K562 (cell line): Measurements from ENCODE around the gene CXCR5. TPM values are rescaled to one million over a fixed set of nuclear protein-coding genes. Genes with fewer than 3 reads are reported as not detected.

Experiments used
- CEBPG ChIP-seq, 3 experiments: fragments of 200-800 bp in 1 of 3; sonication (Bioruptor generic) in 1 of 3; sonication (generic) in 1 of 3; formaldehyde crosslinking in 1 of 3; IDR thresholded peaks in 2 of 3; conservative IDR thresholded peaks in 1 of 3; 2 replicates each; pipeline versions ENCODE4 v1.6.1 to v1.8.0; 2016 to 2022; ENCODE audit warnings: missing compliant biosample characterization in 2 of 3, missing genetic modification characterization in 2 of 3, mild to moderate bottlenecking in 1 of 3, missing genetic modification reagents in 1 of 3
- CXXC5 ChIP-seq: fragments of 250-450 bp; sonication (Bioruptor Pico); IDR thresholded peaks from 2 replicates; pipeline ENCODE4 v1.8.0; 2022; ENCODE audit warnings: inconsistent platforms, mild to moderate bottlenecking, moderate library complexity
- TAF1 ChIP-seq: IDR thresholded peaks from 2 replicates; pipeline ENCODE4 v1.6.1; 2011; ENCODE audit warnings: mild to moderate bottlenecking, low read length, moderate library complexity; ENCODE audit not compliant: insufficient read depth, control insufficient read depth, severe bottlenecking; ENCODE audit errors: extremely low read depth
- ZFP36 ChIP-seq: fragments of 150-350 bp; IDR thresholded peaks from 2 replicates; pipeline ENCODE4 v1.6.1; 2018; ENCODE audit warnings: low read length, low read depth; ENCODE audit not compliant: partially characterized antibody
- polyA plus RNA-seq, 8 experiments: library from polyadenylated mRNA; depleted of rRNA in 4 of 8; stranded (reverse) in 5 of 8; unstranded in 3 of 8; fragments of >200 nt; fragmentation: Nextera tagmentation in 2 of 8; fragmentation: Illumina TruSeq in 1 of 8; extraction: Ambion mirVana in 2 of 8; extraction: Trizol in 1 of 8; gene quantifications; 2 replicates each; pipeline versions ENCODE4 v1.2.1 to v1.2.3, GENCODE V29; 2011 to 2014; ENCODE audit warnings: inconsistent platforms in 1 of 8, missing spikeins in 1 of 8
- total RNA-seq, 7 experiments: library from RNA; depleted of rRNA in 6 of 7; stranded (reverse); fragments of >200 nt in 6 of 7; fragmentation: Illumina TruSeq in 2 of 7; extraction: Trizol in 2 of 7; gene quantifications; 2 replicates each; pipeline versions ENCODE4 v1.2.1 to v1.2.3, GENCODE V29; 2011 to 2021; ENCODE audit warnings: low replicate concordance in 1 of 7
- TF ChIP-seq, protein P1 (sequence below), 2 experiments: fragments of 450-650 bp; IDR thresholded peaks; 2 replicates each; pipeline ENCODE4 v1.6.1; 2018; ENCODE audit warnings: mild to moderate bottlenecking in 2 of 2, low read depth in 1 of 2; ENCODE audit not compliant: partially characterized antibody in 2 of 2
- TF ChIP-seq, protein P2 (sequence below): sonication (generic); formaldehyde crosslinking; IDR thresholded peaks from 2 replicates; pipeline ENCODE4 v1.8.0; 2022; ENCODE audit warnings: mild to moderate bottlenecking, missing genetic modification reagents, borderline replicate concordance
- TF ChIP-seq, protein P3 (sequence below): fragments of 450-650 bp; IDR thresholded peaks from 2 replicates; pipeline ENCODE4 v1.6.1; 2016; ENCODE audit warnings: antibody characterized with exemption

Gene CXCR5
- total and polyA plus RNA-seq, 9 of the 15 experiments (the other 6 are each of a cell fraction or from before 2014, with no cell fraction given) = 0.03 to 0.06 TPM; not detected in 7

DNA sequence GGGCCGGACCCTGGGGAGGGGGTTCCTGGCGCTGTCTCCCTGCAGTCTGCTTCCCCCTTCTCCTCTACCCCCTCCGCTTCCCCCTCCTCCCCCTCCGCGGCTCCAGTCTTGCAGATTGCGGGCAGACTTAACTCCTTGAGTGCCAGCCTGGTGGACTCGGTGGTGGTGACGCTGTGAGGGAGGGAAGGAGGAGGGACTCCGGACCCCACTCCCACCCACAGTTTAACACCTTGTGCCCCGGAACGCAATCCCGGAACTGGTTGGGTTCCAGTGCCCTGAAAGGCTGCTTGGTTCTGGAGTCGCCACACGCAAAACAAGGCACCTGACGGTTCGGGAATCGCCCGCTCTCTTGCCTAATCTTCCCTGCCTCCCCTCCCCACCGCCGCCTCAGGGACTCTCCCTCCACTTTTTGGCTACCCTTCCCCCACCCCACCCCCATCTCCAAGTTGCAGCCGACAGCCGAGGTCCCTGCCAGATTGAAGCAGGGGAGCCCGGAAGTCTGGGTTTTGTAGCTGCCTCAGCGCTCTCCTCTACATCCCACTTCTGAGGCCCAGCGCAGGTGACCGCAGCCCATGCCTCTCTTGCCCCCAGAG lies 45.9 kb downstream of the CXCR5 start (continued):
- TF ChIP-seq, protein P1, sequence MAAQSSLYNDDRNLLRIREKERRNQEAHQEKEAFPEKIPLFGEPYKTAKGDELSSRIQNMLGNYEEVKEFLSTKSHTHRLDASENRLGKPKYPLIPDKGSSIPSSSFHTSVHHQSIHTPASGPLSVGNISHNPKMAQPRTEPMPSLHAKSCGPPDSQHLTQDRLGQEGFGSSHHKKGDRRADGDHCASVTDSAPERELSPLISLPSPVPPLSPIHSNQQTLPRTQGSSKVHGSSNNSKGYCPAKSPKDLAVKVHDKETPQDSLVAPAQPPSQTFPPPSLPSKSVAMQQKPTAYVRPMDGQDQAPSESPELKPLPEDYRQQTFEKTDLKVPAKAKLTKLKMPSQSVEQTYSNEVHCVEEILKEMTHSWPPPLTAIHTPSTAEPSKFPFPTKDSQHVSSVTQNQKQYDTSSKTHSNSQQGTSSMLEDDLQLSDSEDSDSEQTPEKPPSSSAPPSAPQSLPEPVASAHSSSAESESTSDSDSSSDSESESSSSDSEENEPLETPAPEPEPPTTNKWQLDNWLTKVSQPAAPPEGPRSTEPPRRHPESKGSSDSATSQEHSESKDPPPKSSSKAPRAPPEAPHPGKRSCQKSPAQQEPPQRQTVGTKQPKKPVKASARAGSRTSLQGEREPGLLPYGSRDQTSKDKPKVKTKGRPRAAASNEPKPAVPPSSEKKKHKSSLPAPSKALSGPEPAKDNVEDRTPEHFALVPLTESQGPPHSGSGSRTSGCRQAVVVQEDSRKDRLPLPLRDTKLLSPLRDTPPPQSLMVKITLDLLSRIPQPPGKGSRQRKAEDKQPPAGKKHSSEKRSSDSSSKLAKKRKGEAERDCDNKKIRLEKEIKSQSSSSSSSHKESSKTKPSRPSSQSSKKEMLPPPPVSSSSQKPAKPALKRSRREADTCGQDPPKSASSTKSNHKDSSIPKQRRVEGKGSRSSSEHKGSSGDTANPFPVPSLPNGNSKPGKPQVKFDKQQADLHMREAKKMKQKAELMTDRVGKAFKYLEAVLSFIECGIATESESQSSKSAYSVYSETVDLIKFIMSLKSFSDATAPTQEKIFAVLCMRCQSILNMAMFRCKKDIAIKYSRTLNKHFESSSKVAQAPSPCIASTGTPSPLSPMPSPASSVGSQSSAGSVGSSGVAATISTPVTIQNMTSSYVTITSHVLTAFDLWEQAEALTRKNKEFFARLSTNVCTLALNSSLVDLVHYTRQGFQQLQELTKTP (IDR thresholded peaks at IDR 0.05; ENCODE audit: low read depth in 1 of 2, partially characterized antibody in 2 of 2) = no peak
- no peak for TF ChIP-seq CEBPG (CRISPR knock-in tag; IDR thresholded peaks at IDR 0.05)
- TF ChIP-seq CEBPG (tag; conservative IDR thresholded peaks at IDR 0.05 in 1 of 2, IDR thresholded peaks at IDR 0.05 in 1 of 2) = peak; percentile 67 to 74
- TF ChIP-seq CXXC5 (CRISPR knock-in tag) = peak; percentile 19; the same call in 1 of the 2 replicates
- TF ChIP-seq, protein P2, sequence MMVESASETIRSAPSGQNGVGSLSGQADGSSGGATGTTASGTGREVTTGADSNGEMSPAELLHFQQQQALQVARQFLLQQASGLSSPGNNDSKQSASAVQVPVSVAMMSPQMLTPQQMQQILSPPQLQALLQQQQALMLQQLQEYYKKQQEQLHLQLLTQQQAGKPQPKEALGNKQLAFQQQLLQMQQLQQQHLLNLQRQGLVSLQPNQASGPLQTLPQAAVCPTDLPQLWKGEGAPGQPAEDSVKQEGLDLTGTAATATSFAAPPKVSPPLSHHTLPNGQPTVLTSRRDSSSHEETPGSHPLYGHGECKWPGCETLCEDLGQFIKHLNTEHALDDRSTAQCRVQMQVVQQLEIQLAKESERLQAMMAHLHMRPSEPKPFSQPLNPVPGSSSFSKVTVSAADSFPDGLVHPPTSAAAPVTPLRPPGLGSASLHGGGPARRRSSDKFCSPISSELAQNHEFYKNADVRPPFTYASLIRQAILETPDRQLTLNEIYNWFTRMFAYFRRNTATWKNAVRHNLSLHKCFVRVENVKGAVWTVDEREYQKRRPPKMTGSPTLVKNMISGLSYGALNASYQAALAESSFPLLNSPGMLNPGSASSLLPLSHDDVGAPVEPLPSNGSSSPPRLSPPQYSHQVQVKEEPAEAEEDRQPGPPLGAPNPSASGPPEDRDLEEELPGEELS (CRISPR knock-in tag) = no peak
- TF ChIP-seq, protein P3, sequence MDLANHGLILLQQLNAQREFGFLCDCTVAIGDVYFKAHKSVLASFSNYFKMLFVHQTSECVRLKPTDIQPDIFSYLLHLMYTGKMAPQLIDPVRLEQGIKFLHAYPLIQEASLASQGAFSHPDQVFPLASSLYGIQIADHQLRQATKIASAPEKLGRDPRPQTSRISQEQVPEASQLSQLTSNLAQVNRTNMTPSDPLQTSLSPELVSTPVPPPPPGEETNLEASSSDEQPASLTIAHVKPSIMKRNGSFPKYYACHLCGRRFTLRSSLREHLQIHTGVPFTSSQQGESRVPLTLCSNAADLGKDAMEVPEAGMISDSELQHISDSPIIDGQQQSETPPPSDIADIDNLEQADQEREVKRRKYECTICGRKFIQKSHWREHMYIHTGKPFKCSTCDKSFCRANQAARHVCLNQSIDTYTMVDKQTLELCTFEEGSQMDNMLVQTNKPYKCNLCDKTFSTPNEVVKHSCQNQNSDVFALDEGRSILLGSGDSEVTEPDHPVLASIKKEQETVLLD = 0 out of 2 replicates have a peak, but pooled peaks have one; percentile 38
- TF ChIP-seq ZFP36 = no peak
- peak; percentile 6 for TF ChIP-seq TAF1
- TF ChIP-seq, all 486 proteins: peak for 35
